PC-9 (cell line): ENCODE results near the gene FKBP5.

Experiments used
- EZH2 ChIP-seq: fragments of 200-600 bp; sonication (generic); IDR thresholded peaks from 2 replicates; pipeline ENCODE4 v1.8.0; 2017; ENCODE audit warnings: antibody characterized with exemption, low read depth
- TF ChIP-seq, protein P1 (sequence below): fragments of 200-600 bp; sonication (generic); conservative IDR thresholded peaks from 2 replicates; pipeline ENCODE4 v1.6.1; 2017; ENCODE audit warnings: mixed run types, antibody characterized with exemption, mild to moderate bottlenecking, moderate library complexity

DNA sequence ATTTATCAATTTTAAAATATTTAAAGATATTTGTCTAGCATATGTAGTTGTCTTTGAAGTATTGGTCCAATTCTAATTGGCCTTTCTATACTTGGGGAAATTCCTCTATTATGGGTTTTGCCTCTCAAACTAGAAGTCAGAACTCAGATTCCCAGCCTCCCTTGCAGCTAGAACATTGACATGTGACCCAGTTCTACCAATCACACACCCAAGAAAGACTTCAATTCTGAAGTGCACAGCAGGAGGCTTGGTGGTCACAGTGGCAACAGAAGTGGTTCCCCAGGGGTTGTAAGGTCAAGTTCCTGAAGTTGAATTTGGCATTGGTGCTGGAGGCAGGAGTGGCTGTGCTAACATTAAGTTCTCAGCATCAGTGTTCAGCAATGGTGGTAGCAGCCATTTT, 14.8 kb upstream of the FKBP5 start:
- TF ChIP-seq, protein P1, sequence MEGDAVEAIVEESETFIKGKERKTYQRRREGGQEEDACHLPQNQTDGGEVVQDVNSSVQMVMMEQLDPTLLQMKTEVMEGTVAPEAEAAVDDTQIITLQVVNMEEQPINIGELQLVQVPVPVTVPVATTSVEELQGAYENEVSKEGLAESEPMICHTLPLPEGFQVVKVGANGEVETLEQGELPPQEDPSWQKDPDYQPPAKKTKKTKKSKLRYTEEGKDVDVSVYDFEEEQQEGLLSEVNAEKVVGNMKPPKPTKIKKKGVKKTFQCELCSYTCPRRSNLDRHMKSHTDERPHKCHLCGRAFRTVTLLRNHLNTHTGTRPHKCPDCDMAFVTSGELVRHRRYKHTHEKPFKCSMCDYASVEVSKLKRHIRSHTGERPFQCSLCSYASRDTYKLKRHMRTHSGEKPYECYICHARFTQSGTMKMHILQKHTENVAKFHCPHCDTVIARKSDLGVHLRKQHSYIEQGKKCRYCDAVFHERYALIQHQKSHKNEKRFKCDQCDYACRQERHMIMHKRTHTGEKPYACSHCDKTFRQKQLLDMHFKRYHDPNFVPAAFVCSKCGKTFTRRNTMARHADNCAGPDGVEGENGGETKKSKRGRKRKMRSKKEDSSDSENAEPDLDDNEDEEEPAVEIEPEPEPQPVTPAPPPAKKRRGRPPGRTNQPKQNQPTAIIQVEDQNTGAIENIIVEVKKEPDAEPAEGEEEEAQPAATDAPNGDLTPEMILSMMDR = no peak
- no peak for TF ChIP-seq EZH2
